GM21529 (cell line): ENCODE data around the gene PAFAH1B1.

Source experiments
- ATAC-seq: cut with Tn5 transposase; IDR thresholded peaks from one replicate; pipeline ENCODE4 v1.9.1; 2021; ENCODE audit not compliant: unreplicated experiment

PAFAH1B1 gene

DNA sequence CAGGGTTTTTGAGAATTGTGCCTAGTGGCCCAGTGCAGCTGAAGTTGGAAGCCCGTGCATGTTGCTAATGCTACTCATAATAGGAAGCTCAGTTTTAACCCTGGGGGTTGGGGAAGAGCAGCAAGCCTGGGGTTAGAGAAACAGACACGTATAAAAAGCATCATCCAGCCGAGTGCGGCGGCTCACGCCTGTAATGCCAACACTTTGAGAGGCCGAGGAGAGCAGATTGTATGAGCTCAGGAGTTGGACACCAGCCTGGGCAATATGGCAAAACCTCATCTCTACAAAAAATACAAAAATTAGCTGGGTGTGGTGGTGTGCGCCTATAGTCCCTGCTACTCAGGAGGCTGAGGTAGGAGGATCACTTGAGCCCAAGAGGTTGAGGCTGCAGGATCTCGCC is 120.4 kb downstream of the PAFAH1B1 start:
- no peak for ATAC-seq

- ATAC-seq, result no peak
Observed at GRCh38 chr17:2716649-2717048, 123.2 kb downstream of the PAFAH1B1 start.

DNA sequence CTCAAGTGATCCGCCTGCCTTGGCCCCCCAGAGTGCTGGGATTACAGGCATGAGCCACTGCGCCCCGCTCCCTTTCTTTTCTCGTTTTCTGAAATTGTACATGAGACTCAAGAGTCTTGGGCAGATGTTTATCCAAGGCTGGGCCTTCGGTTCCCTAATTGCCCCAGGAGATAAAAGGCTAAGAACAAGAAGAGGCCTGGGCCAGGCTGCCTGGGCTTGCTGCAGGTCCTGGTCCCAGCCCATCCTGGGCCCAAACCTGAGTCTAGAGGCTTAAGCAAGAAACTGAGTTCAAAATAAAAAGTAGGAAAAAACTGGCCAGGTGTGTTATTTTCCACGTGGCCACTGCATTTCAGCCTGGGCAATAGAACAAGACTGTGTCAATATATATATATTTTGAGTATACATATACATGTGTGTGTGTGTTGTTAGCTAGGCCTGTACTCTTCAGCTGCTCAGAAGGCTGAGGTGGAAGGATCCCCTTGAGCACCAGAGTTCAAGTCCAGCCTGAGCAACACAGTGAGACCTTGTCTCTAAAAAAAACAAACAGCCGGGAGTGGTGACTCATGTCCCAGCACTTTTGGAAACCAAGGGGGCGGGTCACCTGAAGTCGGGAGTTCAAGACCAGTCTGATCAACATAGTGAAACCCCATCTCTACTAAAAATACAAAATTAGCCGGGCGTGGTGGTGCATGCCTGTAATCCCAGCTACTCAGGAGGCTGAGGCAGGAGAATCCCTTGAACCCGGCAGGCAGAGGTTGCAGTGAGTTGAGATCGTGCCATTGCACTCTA is 124.9 kb downstream of the PAFAH1B1 start:
- ATAC-seq, result no peak

- ATAC-seq, result no peak
Observed at GRCh38 chr17:2719861-2720260, 126.4 kb downstream of the PAFAH1B1 start.

- ATAC-seq, result no peak
Observed at GRCh38 chr17:2721603-2722002, 128.1 kb downstream of the PAFAH1B1 start.

GRCh38 chr17:2722611-2723010 is 129.2 kb downstream of the PAFAH1B1 start:
- no peak for ATAC-seq

DNA sequence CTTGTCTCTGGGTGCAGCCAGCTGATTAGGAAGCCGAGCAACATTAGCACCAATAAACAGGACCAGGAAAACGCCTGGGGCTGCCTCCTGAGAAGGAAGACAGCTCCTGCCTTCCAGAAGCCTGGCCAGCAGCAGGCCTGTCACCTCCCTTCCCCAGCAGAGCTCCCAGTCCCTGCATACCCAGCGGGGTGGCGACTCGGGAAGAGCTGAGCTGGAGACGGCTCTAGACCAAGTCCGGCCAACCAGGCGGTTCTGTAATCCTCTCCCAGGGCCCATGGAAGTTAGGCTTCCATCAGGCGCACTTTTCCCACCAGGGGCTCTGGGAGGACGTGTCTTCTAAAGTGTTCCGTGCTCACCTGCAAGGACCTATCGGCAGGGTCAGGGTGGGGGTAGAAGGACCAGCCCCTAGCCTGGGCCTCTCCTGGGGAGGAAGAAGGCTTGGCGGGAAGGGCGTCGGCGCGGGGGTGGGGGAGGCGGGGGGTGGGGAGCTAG is 130.1 kb downstream of the PAFAH1B1 start:
- no peak for ATAC-seq

DNA sequence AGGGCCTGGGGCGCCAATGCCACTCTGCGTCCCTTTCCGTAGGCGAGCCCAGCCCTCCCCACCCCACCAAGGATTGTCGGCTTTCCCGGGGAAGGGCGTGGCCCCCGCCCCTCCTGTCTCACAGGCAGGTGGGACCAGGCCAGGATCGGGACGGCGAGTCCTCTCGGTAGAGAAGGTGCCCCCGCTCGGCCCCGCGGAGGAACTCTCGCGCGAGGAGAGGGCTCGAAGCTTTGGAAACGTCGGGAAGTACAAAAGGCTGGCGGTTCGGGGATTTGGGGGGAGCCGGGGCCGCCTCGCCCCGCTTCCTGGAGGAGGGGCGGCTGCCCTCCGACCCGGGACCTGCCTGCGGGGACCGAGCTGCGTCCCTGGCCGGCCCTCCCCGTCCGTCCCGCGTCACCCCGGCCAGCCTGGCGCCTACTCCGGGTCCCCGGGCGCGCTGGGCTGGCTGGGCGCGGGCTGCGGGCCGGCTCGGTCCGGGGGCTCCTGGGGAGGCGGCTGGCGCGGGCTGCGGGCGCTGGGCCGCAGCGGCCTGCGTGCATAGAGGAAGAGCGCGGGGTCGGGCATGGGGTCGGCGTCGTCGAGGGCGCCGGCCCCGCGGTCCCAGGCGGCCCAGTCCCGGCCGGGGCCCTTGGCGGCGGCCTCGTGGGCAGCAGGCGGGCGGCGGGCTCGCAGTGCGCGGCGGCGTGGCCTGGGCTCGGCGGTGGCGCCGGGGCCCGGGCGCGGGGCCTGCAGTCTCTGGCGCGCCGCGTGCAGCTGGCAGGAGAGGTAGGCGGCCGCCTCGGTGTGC is 130.7 kb downstream of the PAFAH1B1 start:
- ATAC-seq, result no peak

DNA sequence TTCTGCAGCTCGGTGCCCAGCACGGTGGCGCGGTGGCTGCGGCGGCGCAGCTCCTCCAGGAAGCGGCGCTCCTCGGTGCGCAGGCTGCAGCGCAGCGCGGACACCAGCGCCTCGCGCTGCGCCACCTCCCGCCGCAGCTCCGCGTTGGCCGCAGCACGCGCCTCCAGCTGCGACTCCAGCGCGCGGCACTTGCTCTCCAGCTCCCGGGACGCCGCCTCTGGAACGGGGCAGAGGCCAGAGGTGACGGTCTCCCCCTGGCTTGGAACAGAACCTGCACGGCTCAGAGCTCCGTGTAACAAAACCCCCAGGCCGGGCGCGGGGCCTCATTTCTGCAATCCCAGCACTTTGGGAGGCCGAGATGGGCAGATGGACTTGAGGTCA is 131.3 kb downstream of the PAFAH1B1 start:
- no peak for ATAC-seq

GRCh38 chr17:2730764-2731353 is 137.4 kb downstream of the PAFAH1B1 start:
- no peak for ATAC-seq

DNA sequence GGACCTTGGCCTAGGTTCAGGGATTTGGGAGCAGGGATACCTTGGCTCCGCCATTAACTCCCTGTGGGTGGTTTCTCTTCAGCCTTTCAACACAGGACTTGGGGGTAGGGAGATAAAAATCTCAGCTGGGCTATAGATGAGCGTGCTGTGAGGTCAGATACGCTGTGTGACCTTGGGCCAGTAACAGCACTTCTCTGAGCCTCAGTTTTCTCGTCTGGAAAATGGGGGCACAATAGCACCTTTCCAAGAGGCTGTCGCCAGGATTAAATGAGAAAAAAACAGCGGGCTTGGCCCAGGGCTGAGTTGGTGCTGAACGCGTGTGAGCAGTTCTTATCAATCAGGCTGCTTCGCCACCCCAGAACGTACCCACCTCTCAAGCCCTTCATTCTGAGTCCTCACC is 138.4 kb downstream of the PAFAH1B1 start:
- no peak for ATAC-seq

GRCh38 chr17:2734939-2735338 is 141.5 kb downstream of the PAFAH1B1 start:
- ATAC-seq, result no peak
